ENCODE data around the gene RAB23. TPM values are rescaled to one million over a fixed set of nuclear protein-coding genes. Genes with fewer than 3 reads are reported as not detected.
A peak's percentile ranks its signal among the peaks of the same experiment; 100 is the strongest.

The RAB23 gene
- total and polyA plus RNA-seq, 2 experiments from 2014 or later: 5.2 to 16.7 TPM

DNA sequence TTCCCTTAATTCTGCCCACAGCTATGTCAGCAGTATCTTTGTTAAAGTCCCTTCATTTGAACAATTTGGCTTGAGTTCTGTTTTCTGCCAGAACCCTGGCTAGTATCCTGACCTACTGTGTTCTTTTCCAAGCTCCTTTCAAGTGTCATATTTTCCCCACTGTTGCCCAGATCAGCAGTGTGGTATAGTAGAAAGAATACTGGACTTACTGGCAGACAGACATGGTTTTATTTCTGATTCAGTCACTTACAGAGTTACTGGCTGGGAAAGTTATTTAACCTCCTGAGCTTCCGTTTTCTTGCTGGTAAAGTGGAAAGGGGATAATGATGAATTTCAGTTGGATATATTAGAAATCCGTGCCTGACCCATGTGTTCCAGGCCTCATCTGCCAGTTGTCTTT, 39.8 kb upstream of the RAB23 start:
- ATAC-seq (no peak), DNase-seq (ENCODE audit: low spot score) (no peak)
- Histone ChIP-seq H2AFZ (0 out of 2 replicates have a peak overlapping the region, but pooled peaks have one; percentile 15), H3K4me3 (no peak overlapping the region), H3K27ac (ENCODE audit: low read depth) (no peak overlapping the region), H4K20me1 (replicated peaks; ENCODE audit: insufficient read depth) (no peaks in the 10 kb centered on the region), H3K4me2 (no peak overlapping the region), H3K4me1 (ENCODE audit: insufficient read depth) (no peaks in the 10 kb centered on the region), H3F3A (replicated peaks; ENCODE audit: low read depth) (no peaks in the 10 kb centered on the region), H3K36me3 (ENCODE audit: insufficient read depth) (no peaks in the 10 kb centered on the region), H3K9me2 (ENCODE audit: insufficient read depth) (0 out of 2 replicates have a peak, but pooled peaks cover 5% of the 10 kb centered on the region), H3K27me3 (ENCODE audit: insufficient read depth) (no peaks in the 10 kb centered on the region), H3K79me2 (replicated peaks; ENCODE audit: insufficient read depth) (no peaks in the 10 kb centered on the region)
- no peaks in the 10 kb centered on the region for H3K36me3 Mint-ChIP-seq (ENCODE audit: low read depth)
- no peaks in the 10 kb centered on the region for H3K4me1 Mint-ChIP-seq
- H3K4me3 Mint-ChIP-seq: no peak overlapping the region
- H3K27me3 Mint-ChIP-seq (ENCODE audit: insufficient read depth, low read depth, poor library complexity): no peaks in the 10 kb centered on the region
- H3K27ac Mint-ChIP-seq: no peak overlapping the region
- no peak for TF ChIP-seq POLR2AphosphoS5 (IDR thresholded peaks at IDR 0.05; ENCODE audit: low read depth)
- TF ChIP-seq, protein P1, sequence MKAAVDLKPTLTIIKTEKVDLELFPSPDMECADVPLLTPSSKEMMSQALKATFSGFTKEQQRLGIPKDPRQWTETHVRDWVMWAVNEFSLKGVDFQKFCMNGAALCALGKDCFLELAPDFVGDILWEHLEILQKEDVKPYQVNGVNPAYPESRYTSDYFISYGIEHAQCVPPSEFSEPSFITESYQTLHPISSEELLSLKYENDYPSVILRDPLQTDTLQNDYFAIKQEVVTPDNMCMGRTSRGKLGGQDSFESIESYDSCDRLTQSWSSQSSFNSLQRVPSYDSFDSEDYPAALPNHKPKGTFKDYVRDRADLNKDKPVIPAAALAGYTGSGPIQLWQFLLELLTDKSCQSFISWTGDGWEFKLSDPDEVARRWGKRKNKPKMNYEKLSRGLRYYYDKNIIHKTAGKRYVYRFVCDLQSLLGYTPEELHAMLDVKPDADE (IDR thresholded peaks at IDR 0.05): no peak
- H3K9me3 Mint-ChIP-seq: no peaks in the 10 kb centered on the region

DNA sequence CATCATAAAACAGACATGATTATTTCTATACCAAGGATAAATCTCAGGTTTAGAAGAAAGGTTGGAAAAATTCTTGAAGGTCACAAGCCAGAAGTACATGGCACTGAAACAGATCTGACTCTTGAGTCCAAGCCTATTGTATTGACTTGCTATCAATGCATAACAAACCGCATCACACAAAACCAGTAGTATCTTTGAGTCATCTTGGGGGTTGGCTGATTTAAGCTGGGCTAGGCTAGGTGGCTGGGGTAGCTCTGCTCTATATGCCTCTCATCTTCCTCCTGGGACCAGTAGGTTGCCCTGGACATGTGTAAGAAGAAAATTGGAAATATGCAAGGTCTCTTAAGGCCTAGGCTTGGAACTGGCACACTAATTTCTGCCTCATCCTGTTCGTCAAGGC, 37.0 kb upstream of the RAB23 start:
- no peak overlapping the region for H3K4me3 ChIP-seq
- no peak overlapping the region for H3K27ac ChIP-seq (ENCODE audit: low read depth)
- Mint-ChIP-seq H3K9me3 (no peaks in the 10 kb centered on the region), H3K27me3 (ENCODE audit: insufficient read depth, low read depth, poor library complexity) (no peaks in the 10 kb centered on the region), H3K27ac (no peak overlapping the region), H3K36me3 (ENCODE audit: low read depth) (no peaks in the 10 kb centered on the region), H3K4me3 (no peak overlapping the region), H3K4me1 (no peaks in the 10 kb centered on the region)
- H3K9me2 ChIP-seq (ENCODE audit: insufficient read depth): 0 out of 2 replicates have a peak, but pooled peaks cover 5% of the 10 kb centered on the region
- H3K79me2 ChIP-seq (replicated peaks; ENCODE audit: insufficient read depth): no peaks in the 10 kb centered on the region
- no peaks in the 10 kb centered on the region for H3K36me3 ChIP-seq (ENCODE audit: insufficient read depth)
- no peak overlapping the region for H2AFZ ChIP-seq
- H3K27me3 ChIP-seq (ENCODE audit: insufficient read depth): no peaks in the 10 kb centered on the region
- ATAC-seq (no peak), DNase-seq (ENCODE audit: low spot score) (no peak)
- no peak overlapping the region for H3K4me2 ChIP-seq
- H3F3A ChIP-seq (replicated peaks; ENCODE audit: low read depth): no peaks in the 10 kb centered on the region
- H3K4me1 ChIP-seq (ENCODE audit: insufficient read depth): no peaks in the 10 kb centered on the region
- no peaks in the 10 kb centered on the region for H4K20me1 ChIP-seq (replicated peaks; ENCODE audit: insufficient read depth)
- TF ChIP-seq ZNF114 (CRISPR knock-in tag; IDR thresholded peaks at IDR 0.05) (no peak), EZH2phosphoT487 (IDR thresholded peaks at IDR 0.05; ENCODE audit: unreplicated experiment) (no peak), POLR2AphosphoS5 (IDR thresholded peaks at IDR 0.05; ENCODE audit: low read depth) (no peak), JUNB (IDR thresholded peaks at IDR 0.05; ENCODE audit: unreplicated experiment) (no peak), NANOG (IDR thresholded peaks at IDR 0.05; ENCODE audit: borderline replicate concordance) (no peak), STAT1 (IDR thresholded peaks at IDR 0.05; ENCODE audit: unreplicated experiment) (no peak), CREB1 (CRISPR knock-in tag; IDR thresholded peaks at IDR 0.05; ENCODE audit: low read depth) (no peak), EZH2 (IDR thresholded peaks at IDR 0.05; ENCODE audit: low read depth, unreplicated experiment) (no peak)
- TF ChIP-seq, protein P2, sequence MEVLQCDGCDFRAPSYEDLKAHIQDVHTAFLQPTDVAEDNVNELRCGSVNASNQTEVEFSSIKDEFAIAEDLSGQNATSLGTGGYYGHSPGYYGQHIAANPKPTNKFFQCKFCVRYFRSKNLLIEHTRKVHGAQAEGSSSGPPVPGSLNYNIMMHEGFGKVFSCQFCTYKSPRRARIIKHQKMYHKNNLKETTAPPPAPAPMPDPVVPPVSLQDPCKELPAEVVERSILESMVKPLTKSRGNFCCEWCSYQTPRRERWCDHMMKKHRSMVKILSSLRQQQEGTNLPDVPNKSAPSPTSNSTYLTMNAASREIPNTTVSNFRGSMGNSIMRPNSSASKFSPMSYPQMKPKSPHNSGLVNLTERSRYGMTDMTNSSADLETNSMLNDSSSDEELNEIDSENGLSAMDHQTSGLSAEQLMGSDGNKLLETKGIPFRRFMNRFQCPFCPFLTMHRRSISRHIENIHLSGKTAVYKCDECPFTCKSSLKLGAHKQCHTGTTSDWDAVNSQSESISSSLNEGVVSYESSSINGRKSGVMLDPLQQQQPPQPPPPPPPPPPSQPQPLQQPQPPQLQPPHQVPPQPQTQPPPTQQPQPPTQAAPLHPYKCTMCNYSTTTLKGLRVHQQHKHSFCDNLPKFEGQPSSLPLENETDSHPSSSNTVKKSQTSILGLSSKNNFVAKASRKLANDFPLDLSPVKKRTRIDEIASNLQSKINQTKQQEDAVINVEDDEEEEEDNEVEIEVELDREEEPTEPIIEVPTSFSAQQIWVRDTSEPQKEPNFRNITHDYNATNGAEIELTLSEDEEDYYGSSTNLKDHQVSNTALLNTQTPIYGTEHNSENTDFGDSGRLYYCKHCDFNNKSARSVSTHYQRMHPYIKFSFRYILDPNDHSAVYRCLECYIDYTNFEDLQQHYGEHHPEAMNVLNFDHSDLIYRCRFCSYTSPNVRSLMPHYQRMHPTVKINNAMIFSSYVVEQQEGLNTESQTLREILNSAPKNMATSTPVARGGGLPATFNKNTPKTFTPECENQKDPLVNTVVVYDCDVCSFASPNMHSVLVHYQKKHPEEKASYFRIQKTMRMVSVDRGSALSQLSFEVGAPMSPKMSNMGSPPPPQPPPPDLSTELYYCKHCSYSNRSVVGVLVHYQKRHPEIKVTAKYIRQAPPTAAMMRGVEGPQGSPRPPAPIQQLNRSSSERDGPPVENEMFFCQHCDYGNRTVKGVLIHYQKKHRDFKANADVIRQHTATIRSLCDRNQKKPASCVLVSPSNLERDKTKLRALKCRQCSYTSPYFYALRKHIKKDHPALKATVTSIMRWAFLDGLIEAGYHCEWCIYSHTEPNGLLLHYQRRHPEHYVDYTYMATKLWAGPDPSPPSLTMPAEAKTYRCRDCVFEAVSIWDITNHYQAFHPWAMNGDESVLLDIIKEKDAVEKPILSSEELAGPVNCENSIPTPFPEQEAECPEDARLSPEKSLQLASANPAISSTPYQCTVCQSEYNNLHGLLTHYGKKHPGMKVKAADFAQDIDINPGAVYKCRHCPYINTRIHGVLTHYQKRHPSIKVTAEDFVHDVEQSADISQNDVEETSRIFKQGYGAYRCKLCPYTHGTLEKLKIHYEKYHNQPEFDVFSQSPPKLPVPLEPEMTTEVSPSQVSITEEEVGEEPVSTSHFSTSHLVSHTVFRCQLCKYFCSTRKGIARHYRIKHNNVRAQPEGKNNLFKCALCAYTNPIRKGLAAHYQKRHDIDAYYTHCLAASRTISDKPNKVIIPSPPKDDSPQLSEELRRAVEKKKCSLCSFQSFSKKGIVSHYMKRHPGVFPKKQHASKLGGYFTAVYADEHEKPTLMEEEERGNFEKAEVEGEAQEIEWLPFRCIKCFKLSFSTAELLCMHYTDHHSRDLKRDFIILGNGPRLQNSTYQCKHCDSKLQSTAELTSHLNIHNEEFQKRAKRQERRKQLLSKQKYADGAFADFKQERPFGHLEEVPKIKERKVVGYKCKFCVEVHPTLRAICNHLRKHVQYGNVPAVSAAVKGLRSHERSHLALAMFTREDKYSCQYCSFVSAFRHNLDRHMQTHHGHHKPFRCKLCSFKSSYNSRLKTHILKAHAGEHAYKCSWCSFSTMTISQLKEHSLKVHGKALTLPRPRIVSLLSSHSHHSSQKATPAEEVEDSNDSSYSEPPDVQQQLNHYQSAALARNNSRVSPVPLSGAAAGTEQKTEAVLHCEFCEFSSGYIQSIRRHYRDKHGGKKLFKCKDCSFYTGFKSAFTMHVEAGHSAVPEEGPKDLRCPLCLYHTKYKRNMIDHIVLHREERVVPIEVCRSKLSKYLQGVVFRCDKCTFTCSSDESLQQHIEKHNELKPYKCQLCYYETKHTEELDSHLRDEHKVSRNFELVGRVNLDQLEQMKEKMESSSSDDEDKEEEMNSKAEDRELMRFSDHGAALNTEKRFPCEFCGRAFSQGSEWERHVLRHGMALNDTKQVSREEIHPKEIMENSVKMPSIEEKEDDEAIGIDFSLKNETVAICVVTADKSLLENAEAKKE (CRISPR knock-in tag; IDR thresholded peaks at IDR 0.05): no peak
- TF ChIP-seq, protein P1 (IDR thresholded peaks at IDR 0.05): no peak
- TF ChIP-seq, protein P3, sequence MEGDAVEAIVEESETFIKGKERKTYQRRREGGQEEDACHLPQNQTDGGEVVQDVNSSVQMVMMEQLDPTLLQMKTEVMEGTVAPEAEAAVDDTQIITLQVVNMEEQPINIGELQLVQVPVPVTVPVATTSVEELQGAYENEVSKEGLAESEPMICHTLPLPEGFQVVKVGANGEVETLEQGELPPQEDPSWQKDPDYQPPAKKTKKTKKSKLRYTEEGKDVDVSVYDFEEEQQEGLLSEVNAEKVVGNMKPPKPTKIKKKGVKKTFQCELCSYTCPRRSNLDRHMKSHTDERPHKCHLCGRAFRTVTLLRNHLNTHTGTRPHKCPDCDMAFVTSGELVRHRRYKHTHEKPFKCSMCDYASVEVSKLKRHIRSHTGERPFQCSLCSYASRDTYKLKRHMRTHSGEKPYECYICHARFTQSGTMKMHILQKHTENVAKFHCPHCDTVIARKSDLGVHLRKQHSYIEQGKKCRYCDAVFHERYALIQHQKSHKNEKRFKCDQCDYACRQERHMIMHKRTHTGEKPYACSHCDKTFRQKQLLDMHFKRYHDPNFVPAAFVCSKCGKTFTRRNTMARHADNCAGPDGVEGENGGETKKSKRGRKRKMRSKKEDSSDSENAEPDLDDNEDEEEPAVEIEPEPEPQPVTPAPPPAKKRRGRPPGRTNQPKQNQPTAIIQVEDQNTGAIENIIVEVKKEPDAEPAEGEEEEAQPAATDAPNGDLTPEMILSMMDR (conservative IDR thresholded peaks at IDR 0.05; ENCODE audit: low read depth in 2 of 2): no peak

Data from GM23338 (cell line).